Germinal center (tissue), 1 donor: Measurements from ENCODE around the gene SNX24.
"Not testable (repeated sequence)": the region's sequence is repeated elsewhere in the genome, so short reads cannot be mapped to it uniquely, and the experiment has no call there.

Experiments
- DNase-seq: peaks from one replicate; pipeline ENCODE4 v3.0.0; 2012; ENCODE audit warnings: mixed read lengths, low spot score

The SNX24 gene

GRCh38 chr5:122871661-122872060 lies 26.2 kb downstream of the SNX24 start:
- no peak for DNase-seq

- no peak for DNase-seq
Observed at GRCh38 chr5:122874179-122874875, 28.9 kb downstream of the SNX24 start.

GRCh38 chr5:122877518-122877917 lies 32.1 kb downstream of the SNX24 start:
- DNase-seq = peak; percentile 10

GRCh38 chr5:122879076-122879475 lies 33.7 kb downstream of the SNX24 start:
- DNase-seq = no peak

GRCh38 chr5:122880170-122880689 lies 34.8 kb downstream of the SNX24 start:
- no peak for DNase-seq

GRCh38 chr5:122880749-122881148 lies 35.3 kb downstream of the SNX24 start:
- DNase-seq = no peak

- DNase-seq = no peak
Observed at GRCh38 chr5:122882831-122883230, 37.4 kb downstream of the SNX24 start.

- DNase-seq = no peak
Observed at GRCh38 chr5:122885045-122885517, 39.7 kb downstream of the SNX24 start.

- no peak for DNase-seq
Observed at GRCh38 chr5:122885891-122886290, 40.5 kb downstream of the SNX24 start.

- no peak for DNase-seq
Observed at GRCh38 chr5:122895141-122895540, 49.7 kb downstream of the SNX24 start.

GRCh38 chr5:122896598-122897282 lies 51.3 kb downstream of the SNX24 start:
- DNase-seq = no peak

GRCh38 chr5:122897283-122897602 lies 51.8 kb downstream of the SNX24 start:
- DNase-seq = no peak

GRCh38 chr5:122901346-122901745 lies 55.9 kb downstream of the SNX24 start:
- DNase-seq = no peak

GRCh38 chr5:122902263-122902662 lies 56.9 kb downstream of the SNX24 start:
- no peak for DNase-seq

- DNase-seq = no peak
Observed at GRCh38 chr5:122906768-122907167, 61.4 kb downstream of the SNX24 start.

- no peak for DNase-seq
Observed at GRCh38 chr5:122907276-122907675, 61.9 kb downstream of the SNX24 start.

GRCh38 chr5:122908108-122908507 lies 62.7 kb downstream of the SNX24 start:
- DNase-seq = no peak

- DNase-seq = no peak
Observed at GRCh38 chr5:122908662-122909061, 63.2 kb downstream of the SNX24 start.

- DNase-seq = no peak
Observed at GRCh38 chr5:122909470-122910100, 64.2 kb downstream of the SNX24 start.

GRCh38 chr5:122913436-122913835 lies 68.0 kb downstream of the SNX24 start:
- not testable (repeated sequence) for DNase-seq

GRCh38 chr5:122915717-122916461 lies 70.5 kb downstream of the SNX24 start:
- no peak for DNase-seq

- DNase-seq = no peak
Observed at GRCh38 chr5:122916490-122916889, 71.1 kb downstream of the SNX24 start.
